Mesenchymal stem cell (in vitro differentiated cells and primary cell): ENCODE data around the gene SPEN.
"Not testable (repeated sequence)": the region's sequence is repeated elsewhere in the genome, so short reads cannot be mapped to it uniquely, and the experiment has no call there.

Experiments
- DNase-seq: peaks from one replicate; pipeline ENCODE4 v3.0.0-alpha.2; 2013
- H2AFZ ChIP-seq: one replicate; pipeline ENCODE4 v1.6.1; 2013; ENCODE audit warnings: low read depth, mild to moderate bottlenecking, control low read depth, inconsistent platforms, low read length, moderate library complexity
- H2AK5ac ChIP-seq: 2 replicates; pipeline ENCODE4 v1.6.1; 2013; ENCODE audit warnings: low read length, moderate library complexity, mild to moderate bottlenecking, inconsistent platforms; ENCODE audit not compliant: severe bottlenecking
- H2BK120ac ChIP-seq: one replicate; pipeline ENCODE4 v1.6.1; 2013; ENCODE audit warnings: low read depth, mild to moderate bottlenecking, inconsistent platforms, low read length, moderate library complexity
- H2BK12ac ChIP-seq, 2 experiments: one replicate each; pipeline ENCODE4 v1.6.1; 2013; ENCODE audit warnings: inconsistent platforms in 2 of 2, low read length in 2 of 2, mild to moderate bottlenecking in 2 of 2, moderate library complexity in 2 of 2, control low read depth in 1 of 2
- H2BK15ac ChIP-seq: one replicate; pipeline ENCODE4 v1.6.1; 2013; ENCODE audit warnings: mild to moderate bottlenecking, low read depth, inconsistent platforms; ENCODE audit not compliant: poor library complexity, severe bottlenecking
- H2BK5ac ChIP-seq: 2 replicates; pipeline ENCODE4 v1.6.1; 2013; ENCODE audit warnings: low read depth, mild to moderate bottlenecking, low read length, control low read depth, inconsistent platforms; ENCODE audit not compliant: poor library complexity, severe bottlenecking
- H3K14ac ChIP-seq, 2 experiments: one replicate each; pipeline ENCODE4 v1.6.1; 2013; ENCODE audit warnings: inconsistent platforms in 2 of 2, low read length in 2 of 2, control low read depth in 1 of 2, mild to moderate bottlenecking in 1 of 2, moderate library complexity in 1 of 2
- H3K18ac ChIP-seq, 2 experiments: one replicate each; pipeline ENCODE4 v1.6.1; 2013; ENCODE audit warnings: inconsistent platforms in 2 of 2, low read length in 2 of 2, control low read depth in 1 of 2, low read depth in 1 of 2, mild to moderate bottlenecking in 1 of 2
- H3K23ac ChIP-seq, 2 experiments: one replicate each; pipeline ENCODE4 v1.6.1; 2013; ENCODE audit warnings: inconsistent platforms in 2 of 2, low read length in 2 of 2, mild to moderate bottlenecking in 2 of 2, moderate library complexity in 2 of 2, control low read depth in 1 of 2
- H3K27ac ChIP-seq: 2 replicates; pipeline ENCODE4 v1.5.1; 2013; ENCODE audit warnings: mild to moderate bottlenecking, moderate library complexity, low read length, control low read depth, inconsistent platforms; ENCODE audit not compliant: poor library complexity, severe bottlenecking
- H3K27me3 ChIP-seq, 2 experiments: 2 replicates each; pipeline versions ENCODE4 v1.6.1 to v1.7.0; 2013; ENCODE audit warnings: low read length in 2 of 2, mild to moderate bottlenecking in 2 of 2, moderate library complexity in 2 of 2, control low read depth in 1 of 2, inconsistent platforms in 1 of 2; ENCODE audit not compliant: control insufficient read depth in 1 of 2, insufficient read depth in 1 of 2
- H3K36me3 ChIP-seq, 2 experiments: 2 replicates each; pipeline versions ENCODE4 v1.6.1 to v1.7.0; 2013; ENCODE audit warnings: low read length in 2 of 2, control low read depth in 1 of 2, inconsistent platforms in 1 of 2, low read depth in 1 of 2, mild to moderate bottlenecking in 1 of 2; ENCODE audit not compliant: insufficient read depth in 2 of 2, control insufficient read depth in 1 of 2
- H3K4ac ChIP-seq, 2 experiments: one replicate each; pipeline ENCODE4 v1.6.1; 2013; ENCODE audit warnings: inconsistent platforms in 2 of 2, low read length in 2 of 2, mild to moderate bottlenecking in 2 of 2, moderate library complexity in 2 of 2, control low read depth in 1 of 2, low read depth in 1 of 2
- H3K4me1 ChIP-seq: 2 replicates; pipeline ENCODE4 v1.6.1; 2013; ENCODE audit warnings: low read depth, low read length, control low read depth; ENCODE audit not compliant: control insufficient read depth, insufficient read depth
- H3K4me2 ChIP-seq: 2 replicates; pipeline ENCODE4 v1.6.1; 2013; ENCODE audit warnings: low read length, mild to moderate bottlenecking, inconsistent platforms; ENCODE audit not compliant: poor library complexity, severe bottlenecking
- H3K4me3 ChIP-seq, 2 experiments: 2 replicates each; pipeline versions ENCODE4 v1.5.1 to v1.7.0; 2013; ENCODE audit warnings: low read length in 2 of 2, mild to moderate bottlenecking in 2 of 2, control low read depth in 1 of 2, low read depth in 1 of 2; ENCODE audit not compliant: insufficient read depth in 1 of 2
- H3K79me1 ChIP-seq: replicated peaks from 2 replicates; pipeline ENCODE4 v1.6.1; 2013; ENCODE audit warnings: mild to moderate bottlenecking, control low read depth, low read length, inconsistent platforms; ENCODE audit not compliant: poor library complexity, severe bottlenecking
- H3K9ac ChIP-seq: 2 replicates; pipeline ENCODE4 v1.7.0; 2013; ENCODE audit warnings: mild to moderate bottlenecking, low read length, moderate library complexity
- H3K9me3 ChIP-seq: 2 replicates; pipeline ENCODE4 v1.7.0; 2013; ENCODE audit warnings: mild to moderate bottlenecking, low read length; ENCODE audit not compliant: control insufficient read depth
- H4K8ac ChIP-seq: one replicate; pipeline ENCODE4 v1.6.1; 2013; ENCODE audit warnings: inconsistent platforms, mild to moderate bottlenecking, low read length, moderate library complexity
- H4K91ac ChIP-seq: one replicate; pipeline ENCODE4 v1.6.1; 2013; ENCODE audit warnings: mild to moderate bottlenecking, low read length, inconsistent platforms
- WGBS: methylation state at CpG from one replicate; pipeline ENCODE4 v1.1.7; 2013; ENCODE audit warnings: mixed read lengths; 5-methylcytosine and 5-hydroxymethylcytosine counted together

The SPEN gene

GRCh38 chr1:15807549-15807948, 40.0 kb upstream of the SPEN start, which contains the start of gene UQCRHL:
TSS of gene UQCRHL (minus strand) at chr1:15807649. CDS start at chr1:15807649, 0 bp downstream.
- not testable (repeated sequence) for H3K23ac ChIP-seq, H3K36me3 ChIP-seq, H2BK12ac ChIP-seq, H3K4me1 ChIP-seq, H3K18ac ChIP-seq, H2AK5ac ChIP-seq, H3K27ac ChIP-seq, H3K4me2 ChIP-seq, H3K4ac ChIP-seq, H2BK5ac ChIP-seq, H4K8ac ChIP-seq, H4K91ac ChIP-seq, DNase-seq, H3K79me1 ChIP-seq, H3K9me3 ChIP-seq, H3K9ac ChIP-seq, H2AFZ ChIP-seq, H2BK15ac ChIP-seq, H3K4me3 ChIP-seq, H3K27me3 ChIP-seq, H2BK120ac ChIP-seq
- peak within 1 kb of the TSS in 1 of 2 experiments; percentile 64 for H3K14ac ChIP-seq
- 95% methylated on average over 9 of the region's 11 CpGs for WGBS

GRCh38 chr1:15808955-15809354, 38.6 kb upstream of the SPEN start:
- H3K18ac ChIP-seq: no peak overlapping the region
- H2BK120ac ChIP-seq: no peak overlapping the region
- H2AFZ ChIP-seq: no peak overlapping the region
- no peak overlapping the region for H3K4ac ChIP-seq
- no peak for DNase-seq
- H3K23ac ChIP-seq: no peak overlapping the region
- H2AK5ac ChIP-seq: no peak overlapping the region
- H3K9ac ChIP-seq: no peak overlapping the region
- H2BK15ac ChIP-seq: no peak overlapping the region
- H3K27ac ChIP-seq: no peak overlapping the region
- H3K4me1 ChIP-seq: peaks cover 2% of the 10 kb centered on the region
- H3K27me3 ChIP-seq: no peaks in the 10 kb centered on the region
- H4K91ac ChIP-seq: no peak overlapping the region
- H2BK12ac ChIP-seq: no peak overlapping the region
- no peaks in the 10 kb centered on the region for H3K79me1 ChIP-seq
- H3K9me3 ChIP-seq: no peaks in the 10 kb centered on the region
- H2BK5ac ChIP-seq: no peak overlapping the region
- no peaks in the 10 kb centered on the region for H3K36me3 ChIP-seq
- no peak overlapping the region for H3K4me2 ChIP-seq
- H4K8ac ChIP-seq: no peak overlapping the region
- no peak overlapping the region for H3K14ac ChIP-seq
- 85% methylated on average over 1 of the region's 1 CpG for WGBS
- no peak overlapping the region for H3K4me3 ChIP-seq

- WGBS: 78% methylated on average over 1 of the region's 1 CpG
- Histone ChIP-seq H3K27me3 (no peaks in the 10 kb centered on the region), H3K27ac (no peak overlapping the region), H2BK5ac (no peak overlapping the region), H2BK12ac (no peak overlapping the region), H3K79me1 (no peaks in the 10 kb centered on the region), H2BK120ac (no peak overlapping the region), H3K9me3 (no peaks in the 10 kb centered on the region), H3K4me2 (no peak overlapping the region), H3K36me3 (no peaks in the 10 kb centered on the region), H4K91ac (no peak overlapping the region), H3K4ac (no peak overlapping the region), H2AFZ (no peak overlapping the region), H2AK5ac (no peak overlapping the region), H3K4me3 (no peak overlapping the region), H4K8ac (no peak overlapping the region), H3K14ac (no peak overlapping the region), H3K18ac (no peak overlapping the region), H3K4me1 (peaks cover 2% of the 10 kb centered on the region), H3K9ac (no peak overlapping the region), H2BK15ac (no peak overlapping the region), H3K23ac (no peak overlapping the region)
- no peak for DNase-seq
Measured at GRCh38 chr1:15810073-15810472, 37.4 kb upstream of the SPEN start.

- H3K9me3 ChIP-seq: no peaks in the 10 kb centered on the region
- no peaks in the 10 kb centered on the region for H3K79me1 ChIP-seq
- no peak overlapping the region for H2BK12ac ChIP-seq
- WGBS: 100% methylated on average over 5 of the region's 5 CpGs
- H3K4me2 ChIP-seq: no peak overlapping the region
- no peak overlapping the region for H2AK5ac ChIP-seq
- no peak overlapping the region for H2AFZ ChIP-seq
- H3K18ac ChIP-seq: no peak overlapping the region
- no peaks in the 10 kb centered on the region for H3K27me3 ChIP-seq
- peaks cover 2% of the 10 kb centered on the region for H3K4me1 ChIP-seq
- H2BK15ac ChIP-seq: no peak overlapping the region
- no peak overlapping the region for H3K4me3 ChIP-seq
- no peak overlapping the region for H2BK5ac ChIP-seq
- H2BK120ac ChIP-seq: no peak overlapping the region
- no peaks in the 10 kb centered on the region for H3K36me3 ChIP-seq
- DNase-seq: no peak
- H3K9ac ChIP-seq: no peak overlapping the region
- H3K4ac ChIP-seq: no peak overlapping the region
- no peak overlapping the region for H4K91ac ChIP-seq
- no peak overlapping the region for H3K27ac ChIP-seq
- H3K23ac ChIP-seq: no peak overlapping the region
- no peak overlapping the region for H4K8ac ChIP-seq
- no peak overlapping the region for H3K14ac ChIP-seq
Measured at GRCh38 chr1:15816674-15817073, 30.8 kb upstream of the SPEN start.
